ENCODE data around the gene TGFBR3L. TPM values are rescaled to one million over a fixed set of nuclear protein-coding genes. Genes with fewer than 3 reads are reported as not detected.
"Not testable (repeated sequence)": the region's sequence is repeated elsewhere in the genome, so short reads cannot be mapped to it uniquely, and the experiment has no call there.

The TGFBR3L gene
- total RNA-seq, 1 donor, result 0.86 TPM

DNA sequence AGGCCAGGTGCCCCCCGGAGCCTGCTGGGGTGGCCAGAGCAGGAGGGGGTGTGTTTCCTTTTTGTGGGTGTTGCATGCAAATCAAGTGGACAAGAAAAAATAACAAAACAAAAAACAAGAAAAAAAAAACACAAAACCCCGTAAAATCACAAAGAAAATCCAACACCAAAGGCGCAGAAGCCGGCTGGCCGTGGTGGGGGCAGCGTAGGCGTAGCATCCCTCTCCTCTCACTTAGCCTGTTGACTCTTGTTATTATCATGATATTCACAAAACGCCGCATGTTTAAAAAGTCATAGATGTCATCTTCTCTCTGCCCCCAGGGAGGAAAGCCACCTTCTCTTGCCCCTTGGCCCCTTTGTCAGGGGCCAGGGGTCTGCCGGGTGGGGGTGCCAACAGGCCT lies 978 bp upstream of the TGFBR3L start:
- no peak for DNase-seq (ENCODE audit: low read depth)
- H3K4me3 ChIP-seq (ENCODE audit: low read depth, low read length), result no peak overlapping the region
- TF ChIP-seq, protein P1, sequence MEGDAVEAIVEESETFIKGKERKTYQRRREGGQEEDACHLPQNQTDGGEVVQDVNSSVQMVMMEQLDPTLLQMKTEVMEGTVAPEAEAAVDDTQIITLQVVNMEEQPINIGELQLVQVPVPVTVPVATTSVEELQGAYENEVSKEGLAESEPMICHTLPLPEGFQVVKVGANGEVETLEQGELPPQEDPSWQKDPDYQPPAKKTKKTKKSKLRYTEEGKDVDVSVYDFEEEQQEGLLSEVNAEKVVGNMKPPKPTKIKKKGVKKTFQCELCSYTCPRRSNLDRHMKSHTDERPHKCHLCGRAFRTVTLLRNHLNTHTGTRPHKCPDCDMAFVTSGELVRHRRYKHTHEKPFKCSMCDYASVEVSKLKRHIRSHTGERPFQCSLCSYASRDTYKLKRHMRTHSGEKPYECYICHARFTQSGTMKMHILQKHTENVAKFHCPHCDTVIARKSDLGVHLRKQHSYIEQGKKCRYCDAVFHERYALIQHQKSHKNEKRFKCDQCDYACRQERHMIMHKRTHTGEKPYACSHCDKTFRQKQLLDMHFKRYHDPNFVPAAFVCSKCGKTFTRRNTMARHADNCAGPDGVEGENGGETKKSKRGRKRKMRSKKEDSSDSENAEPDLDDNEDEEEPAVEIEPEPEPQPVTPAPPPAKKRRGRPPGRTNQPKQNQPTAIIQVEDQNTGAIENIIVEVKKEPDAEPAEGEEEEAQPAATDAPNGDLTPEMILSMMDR (IDR thresholded peaks at IDR 0.05; ENCODE audit: insufficient read depth, low read depth, low read length), result no peak

DNA sequence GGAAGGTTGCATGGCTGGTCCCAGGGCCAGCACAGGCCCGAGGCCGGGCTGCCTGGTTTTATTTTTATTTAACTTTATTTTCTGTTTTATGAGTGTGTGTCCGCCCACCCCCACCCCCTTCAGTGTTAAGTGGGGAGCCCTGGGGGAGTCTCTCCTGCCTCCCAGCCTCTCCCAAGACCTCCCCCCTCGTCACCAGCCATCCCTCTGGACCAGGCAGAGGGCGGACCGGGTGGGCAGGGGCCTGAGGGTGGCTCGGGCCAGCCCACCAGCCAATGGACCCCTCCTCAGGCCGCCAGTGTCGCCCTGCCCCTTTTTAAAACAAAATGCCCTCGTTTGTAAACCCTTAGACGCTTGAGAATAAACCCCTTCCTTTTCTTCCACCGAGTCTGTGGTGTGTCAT lies 531 bp upstream of the TGFBR3L start:
- DNase-seq (ENCODE audit: low read depth), result no peak
- H3K4me3 ChIP-seq (ENCODE audit: low read depth, low read length), result no peak overlapping the region
- TF ChIP-seq, protein P1 (IDR thresholded peaks at IDR 0.05; ENCODE audit: insufficient read depth, low read depth, low read length), result no peak

DNA sequence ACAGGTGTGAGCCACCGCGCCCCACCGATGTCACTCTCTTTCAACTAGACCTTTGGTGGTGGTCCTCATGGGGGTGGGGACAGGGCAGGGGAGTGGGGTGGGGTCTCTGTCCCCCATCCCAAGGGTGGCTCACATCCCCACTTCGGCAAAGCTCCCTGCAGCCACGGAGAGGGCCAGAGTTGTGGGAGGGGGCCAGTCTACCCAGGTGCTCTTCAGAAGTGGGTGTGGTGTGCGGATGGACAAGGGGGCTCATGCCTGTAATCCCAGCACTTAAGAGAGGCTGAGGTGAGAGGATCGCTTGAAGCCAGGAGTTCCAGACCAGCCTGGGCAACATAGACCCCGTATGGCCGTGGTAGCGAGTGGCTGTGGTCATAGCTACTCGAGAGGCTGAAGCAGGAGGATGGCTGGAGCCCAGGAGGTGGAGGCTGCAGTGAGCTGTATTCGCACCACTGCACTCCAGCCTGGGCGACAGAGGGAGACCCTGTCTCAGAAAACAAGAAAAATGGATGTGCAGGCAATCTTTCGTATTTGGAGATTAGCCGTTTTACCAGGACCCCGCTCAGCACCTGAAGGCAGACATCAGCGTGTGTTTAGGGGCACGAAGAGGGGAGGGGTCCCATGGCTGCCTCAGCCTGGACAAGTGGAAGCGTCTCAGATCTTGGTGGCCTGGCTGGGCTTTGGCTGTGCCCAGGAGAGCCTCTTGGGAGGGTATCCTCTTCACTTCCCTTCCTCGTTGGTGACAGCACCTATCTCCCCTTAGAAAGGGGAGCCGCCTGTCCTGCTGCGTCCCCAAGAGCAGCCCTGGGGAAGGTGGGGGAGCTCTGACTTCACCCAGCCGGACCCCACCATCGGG lies 846 bp downstream of the TGFBR3L start:
- DNase-seq (ENCODE audit: low read depth), result no peak
- H3K4me3 ChIP-seq (ENCODE audit: low read depth, low read length), result peak overlapping the region; percentile 52
- TF ChIP-seq, protein P1 (IDR thresholded peaks at IDR 0.05; ENCODE audit: insufficient read depth, low read depth, low read length), result no peak

DNA sequence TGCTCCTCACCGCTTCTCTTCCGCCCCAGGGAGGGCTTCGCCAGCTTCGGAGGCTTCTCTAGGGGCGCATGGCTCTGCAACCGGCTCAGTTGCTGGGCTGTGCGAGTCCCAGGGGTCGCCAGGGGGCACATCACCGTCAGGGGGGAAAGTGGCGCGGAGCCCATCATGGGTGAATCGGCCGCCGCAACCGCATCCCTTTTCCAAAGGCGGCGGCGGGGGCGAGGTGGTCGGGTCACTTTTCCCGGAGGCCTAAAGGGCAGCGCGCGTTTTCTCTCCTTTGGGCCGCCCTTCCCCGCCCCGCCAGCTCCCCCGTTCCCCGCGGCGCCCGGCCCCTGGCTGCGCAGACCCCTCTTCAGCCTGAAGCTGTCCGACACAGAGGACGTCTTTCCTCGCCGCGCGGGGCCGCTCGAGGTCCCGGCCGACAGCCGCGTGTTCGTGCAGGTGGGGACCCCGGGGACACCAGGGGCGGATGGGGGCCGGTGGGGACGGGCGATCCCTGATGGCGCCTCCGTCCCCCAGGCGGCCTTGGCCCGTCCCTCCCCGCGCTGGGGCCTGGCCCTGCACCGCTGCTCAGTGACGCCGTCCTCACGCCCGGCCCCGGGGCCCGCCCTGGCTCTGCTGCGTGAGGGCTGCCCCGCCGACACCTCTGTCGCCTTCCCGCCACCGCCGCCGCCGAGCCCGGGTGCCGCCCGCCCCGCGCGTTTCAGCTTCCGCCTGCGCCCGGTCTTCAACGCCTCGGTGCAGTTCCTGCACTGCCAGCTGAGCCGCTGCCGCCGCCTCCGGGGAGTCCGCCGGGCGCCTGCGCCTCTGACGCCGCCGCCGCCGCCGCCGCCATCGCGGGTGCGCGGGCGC lies 1.7 kb downstream of the TGFBR3L start:
- TF ChIP-seq, protein P1 (IDR thresholded peaks at IDR 0.05; ENCODE audit: insufficient read depth, low read depth, low read length), result no peak

DNA sequence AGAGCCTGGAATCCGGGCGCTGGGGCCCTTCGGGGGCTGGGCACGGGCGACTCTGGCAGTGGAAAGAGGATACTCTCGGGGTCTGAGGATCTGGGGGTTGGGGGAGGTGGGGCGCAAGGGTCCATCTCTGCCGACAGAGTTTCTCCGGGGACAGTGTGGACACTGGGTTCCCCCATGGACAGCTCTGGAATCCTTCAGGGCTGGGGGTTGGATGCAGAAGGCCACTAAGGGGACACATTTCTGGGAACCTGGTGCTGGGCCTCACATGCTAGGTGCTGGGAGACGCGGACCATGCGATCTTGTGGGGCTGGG lies 2.3 kb downstream of the TGFBR3L start:
- peak overlapping the region; percentile 52 for H3K4me3 ChIP-seq (ENCODE audit: low read depth, low read length)
- TF ChIP-seq, protein P1 (IDR thresholded peaks at IDR 0.05; ENCODE audit: insufficient read depth, low read depth, low read length), result no peak
- DNase-seq (ENCODE audit: low read depth), result no peak

More for the DNA sequence above, 1.7 kb downstream of the TGFBR3L start:
- H3K4me3 ChIP-seq (ENCODE audit: low read depth, low read length), result peak overlapping the region; percentile 52
- DNase-seq (ENCODE audit: low read depth), result peak; percentile 11

DNA sequence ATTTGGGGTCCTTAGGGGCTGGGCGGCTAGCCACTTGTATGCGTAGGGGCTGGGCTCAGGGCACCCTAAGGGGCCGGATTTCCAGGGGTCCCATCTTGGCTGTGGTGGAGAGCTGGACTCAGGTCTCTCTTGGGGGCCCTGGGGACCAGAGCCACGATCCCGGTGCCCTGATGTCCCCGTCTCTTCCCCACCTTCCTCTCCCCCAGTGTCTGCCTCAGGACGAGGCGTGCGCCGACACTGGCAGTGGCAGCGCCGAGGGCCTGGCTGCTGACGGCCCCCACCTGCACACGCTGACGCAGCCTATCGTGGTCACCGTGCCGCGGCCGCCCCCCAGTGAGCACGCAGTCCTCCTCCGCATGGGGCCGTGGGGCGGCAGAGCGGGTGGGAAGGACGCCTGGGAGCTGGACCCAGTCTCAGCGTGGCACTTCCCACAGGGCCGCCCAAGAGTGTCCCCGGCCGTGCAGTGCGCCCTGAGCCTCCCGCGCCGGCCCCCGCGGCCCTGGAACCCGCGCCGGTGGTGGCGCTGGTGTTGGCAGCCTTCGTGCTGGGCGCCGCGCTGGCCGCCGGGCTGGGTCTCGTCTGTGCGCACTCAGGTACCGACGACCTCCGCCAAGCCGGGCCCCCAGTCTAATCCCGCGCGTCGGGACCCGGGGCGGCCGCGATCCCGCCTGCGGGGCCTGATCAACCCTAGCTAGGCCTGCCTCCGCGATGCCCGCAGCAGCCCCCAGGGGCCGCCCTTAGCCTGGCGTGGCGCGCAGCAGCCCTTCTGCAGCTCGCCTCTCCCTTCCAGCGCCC lies 2.8 kb downstream of the TGFBR3L start:
- peak; percentile 69 for DNase-seq (ENCODE audit: low read depth)
- peak overlapping the region; percentile 52 for H3K4me3 ChIP-seq (ENCODE audit: low read depth, low read length)
- TF ChIP-seq, protein P1 (IDR thresholded peaks at IDR 0.05; ENCODE audit: insufficient read depth, low read depth, low read length), result peak; percentile 71

DNA sequence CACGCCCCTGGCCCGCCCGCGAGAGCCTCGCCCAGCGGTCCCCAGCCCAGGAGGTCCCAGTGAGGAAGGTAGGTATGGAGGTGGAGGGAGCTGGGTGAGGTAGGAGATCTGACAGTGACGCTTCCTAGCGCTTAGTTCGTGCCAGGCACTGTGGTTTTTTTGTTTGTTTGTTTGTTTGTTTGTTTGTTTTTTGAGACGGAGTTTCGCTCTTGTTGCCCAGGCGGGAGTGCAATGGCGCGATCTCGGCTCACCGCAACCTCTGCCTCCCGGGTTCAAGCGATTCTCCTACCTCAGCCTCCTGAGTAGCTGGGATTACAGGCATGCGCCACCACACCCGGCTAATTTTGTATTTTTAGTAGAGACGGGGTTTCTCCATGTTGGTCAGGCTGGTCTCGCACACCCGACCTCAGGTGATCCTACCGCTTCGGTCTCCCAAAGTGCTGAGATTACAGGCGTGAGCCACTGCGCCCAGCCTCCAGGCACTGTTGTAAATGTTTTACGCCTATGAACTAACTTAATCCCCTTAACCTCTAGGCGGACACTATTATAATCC lies 3.5 kb downstream of the TGFBR3L start:
- H3K4me3 ChIP-seq (ENCODE audit: low read depth, low read length), result peak overlapping the region; percentile 52
- not testable (repeated sequence) for DNase-seq (ENCODE audit: low read depth)

All from fibroblast of villous mesenchyme (primary cell).